CD4-positive, alpha-beta T cell treated with Interleukin-17A for 1 hour (primary cell): ENCODE results near the gene DCXR.
A peak's percentile ranks its signal among the peaks of the same experiment; 100 is the strongest.

Source experiments
- DNase-seq: peaks from one replicate; pipeline ENCODE4 v3.0.0-alpha.2; 2020

Gene DCXR

DNA sequence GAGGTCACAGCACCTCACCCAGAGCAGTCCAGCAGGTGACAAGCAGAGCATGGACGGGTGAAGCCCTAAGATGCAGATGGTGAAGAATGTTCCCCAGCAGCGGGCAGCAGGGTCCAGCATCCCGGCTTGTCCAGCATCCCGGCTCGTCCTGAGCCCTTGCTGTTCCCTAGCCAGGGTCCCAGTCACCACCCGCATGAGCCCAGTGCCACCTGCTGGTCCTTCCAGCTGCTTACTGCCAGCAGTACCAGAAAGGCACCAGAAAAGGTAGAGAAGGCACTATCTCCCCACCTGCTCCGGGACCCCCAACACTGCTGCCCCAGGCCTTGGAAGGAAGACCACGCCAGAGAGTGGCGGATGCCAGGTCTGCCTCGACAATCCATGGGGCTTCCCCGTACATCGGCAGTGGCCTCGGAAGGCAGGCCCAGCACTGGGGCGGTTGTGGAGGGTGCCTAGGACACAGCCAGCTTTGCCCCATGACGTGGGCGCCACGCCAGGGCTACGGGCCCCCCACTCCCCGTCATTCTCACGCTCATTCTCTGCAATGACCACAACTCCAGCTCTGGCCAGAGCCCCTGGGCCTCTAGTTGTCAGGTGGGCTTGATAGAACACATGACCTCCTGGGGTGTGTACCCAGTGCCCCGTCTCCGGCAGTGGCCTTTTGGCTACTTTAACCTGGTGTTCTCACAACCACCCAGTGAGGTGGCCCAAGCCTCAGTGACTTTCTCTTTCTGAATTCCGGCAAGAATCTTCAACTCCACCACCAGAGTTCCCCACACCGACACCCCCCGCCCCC lies 16.2 kb downstream of the DCXR start:
- peak; percentile 65 for DNase-seq

- DNase-seq, result no peak
Measured at GRCh38 chr17:82020572-82021106, 16.9 kb downstream of the DCXR start.

- DNase-seq, result peak; percentile 62
Measured at GRCh38 chr17:82019690-82020571, 17.6 kb downstream of the DCXR start.

DNA sequence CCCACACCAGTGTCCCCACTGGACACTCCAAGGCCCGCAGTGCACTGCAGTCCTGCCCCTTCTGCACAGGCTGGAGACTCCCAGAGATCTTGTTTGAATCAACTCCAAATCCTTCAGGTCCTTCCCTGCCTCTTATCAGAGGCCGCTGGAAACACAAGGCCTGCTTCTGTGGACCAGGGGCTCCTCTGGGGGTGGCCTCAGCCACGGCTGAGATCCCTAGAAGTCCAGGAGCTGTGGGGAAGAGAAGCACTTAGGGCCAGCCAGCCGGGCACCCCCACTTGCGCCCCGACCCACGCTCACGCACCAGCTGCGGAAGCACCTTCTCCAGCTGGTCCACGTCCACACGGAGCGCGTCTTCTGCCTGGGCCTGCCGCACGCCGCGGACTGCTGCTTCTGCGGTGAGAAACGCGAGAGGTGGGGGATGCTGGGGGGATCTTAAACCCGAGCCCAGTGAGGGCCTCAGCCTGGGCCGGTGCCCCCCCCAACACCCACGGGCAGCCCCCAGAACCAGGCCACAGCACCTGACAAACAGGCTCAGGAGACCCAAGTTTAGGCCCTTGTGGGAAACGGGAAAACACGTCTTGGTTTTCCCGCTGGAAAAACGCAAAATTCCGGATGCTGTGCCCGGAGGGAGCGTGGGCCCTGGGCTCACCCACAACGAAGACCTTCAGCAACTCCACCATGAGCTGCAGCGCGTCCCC lies 18.4 kb downstream of the DCXR start:
- DNase-seq, result no peak

GRCh38 chr17:82018152-82018988 lies 19.1 kb downstream of the DCXR start:
- DNase-seq, result no peak

DNA sequence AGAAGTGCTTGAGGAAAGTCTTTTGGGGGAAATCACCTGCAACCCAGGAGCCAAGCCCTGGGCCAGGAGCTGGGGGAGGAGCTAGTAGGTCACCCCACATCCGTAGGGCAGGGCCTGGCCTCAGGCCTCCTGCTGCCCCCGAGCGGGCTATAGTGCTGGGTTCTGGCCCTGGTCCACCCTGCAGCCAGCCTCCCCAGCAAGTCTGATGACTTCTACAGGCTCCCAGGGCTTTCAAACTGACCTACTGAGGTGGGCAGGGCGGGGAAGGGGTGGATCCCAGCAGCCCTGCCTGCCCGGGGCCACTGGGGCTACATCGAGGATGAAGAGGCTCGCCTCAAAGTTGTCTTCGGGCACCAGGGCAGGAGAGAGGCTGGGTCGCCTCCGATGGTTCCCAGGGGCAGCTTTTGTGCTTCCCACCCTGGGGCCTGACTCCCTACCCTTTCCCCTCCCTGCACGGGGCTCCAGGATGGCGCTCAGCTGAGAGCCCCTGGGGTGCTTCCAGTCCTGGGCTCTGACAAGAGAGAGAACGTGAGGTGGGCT lies 19.8 kb downstream of the DCXR start:
- DNase-seq, result no peak

DNA sequence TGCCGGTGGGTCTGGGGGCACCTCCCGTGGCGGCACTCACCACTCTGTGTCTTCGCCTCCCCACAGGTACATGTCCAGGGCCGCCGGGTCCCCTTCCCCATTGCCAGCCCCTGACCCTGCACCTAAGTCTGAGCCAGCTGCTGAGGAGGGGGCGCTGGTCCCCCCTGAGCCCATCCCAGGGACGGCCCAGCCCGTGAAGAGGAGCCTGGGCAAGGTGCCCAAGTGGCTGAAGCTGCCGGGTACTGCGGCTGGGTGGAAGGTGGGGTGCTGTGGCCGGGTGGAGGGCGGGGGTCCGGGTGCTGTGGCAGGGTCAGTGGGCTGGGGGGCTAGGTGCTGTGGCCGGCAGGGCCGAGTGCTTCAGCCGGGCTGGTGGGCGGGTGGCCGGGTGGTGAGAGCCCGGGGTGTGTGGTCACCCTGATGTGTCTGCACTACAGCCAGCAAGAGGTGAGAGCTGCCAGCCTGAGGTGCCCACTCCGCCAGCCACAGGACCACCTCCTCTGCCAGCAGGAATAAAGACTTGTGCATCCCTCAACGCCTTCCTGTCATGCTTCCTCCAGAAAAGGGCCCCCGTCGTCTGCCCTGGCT lies 20.5 kb downstream of the DCXR start:
- DNase-seq, result no peak

GRCh38 chr17:82016061-82016874 lies 21.2 kb downstream of the DCXR start:
- no peak for DNase-seq

DNA sequence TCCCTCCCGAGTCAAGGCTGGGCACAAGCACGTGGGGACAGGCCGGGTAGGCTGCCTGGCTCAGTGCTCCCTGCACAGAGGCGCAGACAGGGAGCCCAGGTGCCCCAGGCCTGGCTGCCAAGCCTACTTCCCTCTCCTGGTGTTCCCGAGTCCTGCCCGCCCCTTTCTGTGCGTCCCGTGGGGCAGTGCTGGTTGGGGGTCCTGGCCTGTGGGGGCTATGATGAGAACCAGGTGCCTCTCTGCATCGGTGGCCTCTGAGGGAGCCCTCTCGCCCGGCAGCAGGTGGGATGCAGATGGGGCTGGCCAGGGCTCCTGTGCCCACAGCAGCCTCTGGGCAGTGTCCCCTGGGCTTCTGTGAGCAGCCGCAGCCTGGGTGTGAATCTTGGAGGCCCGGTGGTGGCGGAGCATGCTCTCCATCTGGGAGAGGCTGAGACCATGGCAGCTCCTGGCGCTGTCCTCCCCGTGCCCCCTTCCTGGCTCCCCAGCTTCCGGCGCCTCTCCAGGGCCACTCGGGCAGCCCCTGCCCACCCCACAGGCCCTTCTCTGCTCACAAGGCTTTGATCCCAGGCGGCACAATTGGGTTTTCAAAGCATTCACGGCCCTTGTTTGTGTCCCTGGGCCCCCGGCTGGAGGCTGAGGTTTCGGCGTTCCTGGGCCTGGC lies 22.1 kb downstream of the DCXR start:
- DNase-seq, result no peak

DNA sequence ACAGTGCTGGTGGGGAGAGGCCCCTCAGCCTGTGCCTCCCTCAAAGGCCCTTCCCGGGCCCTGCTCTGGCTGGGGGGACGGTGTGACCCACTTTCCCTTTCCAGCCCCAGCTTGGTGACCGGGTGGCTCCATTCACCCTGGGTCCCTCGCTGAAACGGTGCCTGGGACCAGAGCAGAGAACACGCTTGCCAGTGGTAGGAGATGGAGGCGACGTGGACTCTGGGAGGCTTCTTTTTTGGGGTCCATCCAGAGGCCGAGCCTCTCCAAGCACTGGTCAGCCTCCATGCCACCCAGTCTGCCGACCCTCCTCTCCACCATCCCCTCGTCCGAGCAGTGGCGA lies 22.6 kb downstream of the DCXR start:
- DNase-seq, result no peak

DNA sequence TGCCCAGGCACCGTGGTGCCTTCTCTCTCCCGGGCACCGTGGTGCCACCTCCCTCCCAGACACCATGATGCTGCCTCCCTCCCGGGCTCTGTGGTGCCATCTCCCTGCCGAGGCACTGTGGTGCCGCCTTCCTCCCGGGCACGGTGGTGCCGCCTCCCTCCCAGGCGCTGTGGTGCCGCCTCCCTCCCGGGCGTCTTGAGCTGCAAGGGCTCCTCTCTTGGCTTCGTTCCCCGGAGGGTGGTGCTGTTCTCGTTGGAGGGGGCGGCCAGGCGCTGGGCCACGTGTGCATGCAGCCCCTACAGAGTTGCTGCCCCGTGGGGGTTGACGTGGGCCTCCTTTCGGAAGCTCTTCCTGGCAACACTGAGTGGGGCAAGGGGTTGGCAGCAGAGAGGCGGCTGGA lies 23.1 kb downstream of the DCXR start:
- DNase-seq, result no peak

- no peak for DNase-seq
Measured at GRCh38 chr17:82013772-82014321, 23.6 kb downstream of the DCXR start.

DNA sequence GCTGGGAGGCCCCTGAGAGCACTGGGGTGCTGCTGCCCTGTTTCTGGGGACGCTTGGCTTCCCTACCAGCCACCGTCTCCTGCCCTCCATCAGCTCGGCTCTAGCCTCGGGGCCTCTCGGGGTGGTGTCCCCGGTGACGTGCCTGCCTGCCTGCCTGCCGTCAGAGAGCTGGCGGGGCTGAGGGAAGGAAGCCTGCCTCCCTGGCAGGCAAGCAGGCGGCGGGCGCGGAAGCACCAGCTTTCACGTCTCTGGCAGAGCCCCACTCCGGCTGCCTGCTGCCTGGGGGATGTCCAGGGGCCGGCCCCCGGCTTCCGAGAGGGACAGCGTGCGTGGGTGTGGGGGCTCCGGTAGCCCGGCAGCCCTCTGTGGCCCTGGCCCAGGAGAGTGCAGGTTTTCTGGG lies 24.2 kb downstream of the DCXR start:
- no peak for DNase-seq

DNA sequence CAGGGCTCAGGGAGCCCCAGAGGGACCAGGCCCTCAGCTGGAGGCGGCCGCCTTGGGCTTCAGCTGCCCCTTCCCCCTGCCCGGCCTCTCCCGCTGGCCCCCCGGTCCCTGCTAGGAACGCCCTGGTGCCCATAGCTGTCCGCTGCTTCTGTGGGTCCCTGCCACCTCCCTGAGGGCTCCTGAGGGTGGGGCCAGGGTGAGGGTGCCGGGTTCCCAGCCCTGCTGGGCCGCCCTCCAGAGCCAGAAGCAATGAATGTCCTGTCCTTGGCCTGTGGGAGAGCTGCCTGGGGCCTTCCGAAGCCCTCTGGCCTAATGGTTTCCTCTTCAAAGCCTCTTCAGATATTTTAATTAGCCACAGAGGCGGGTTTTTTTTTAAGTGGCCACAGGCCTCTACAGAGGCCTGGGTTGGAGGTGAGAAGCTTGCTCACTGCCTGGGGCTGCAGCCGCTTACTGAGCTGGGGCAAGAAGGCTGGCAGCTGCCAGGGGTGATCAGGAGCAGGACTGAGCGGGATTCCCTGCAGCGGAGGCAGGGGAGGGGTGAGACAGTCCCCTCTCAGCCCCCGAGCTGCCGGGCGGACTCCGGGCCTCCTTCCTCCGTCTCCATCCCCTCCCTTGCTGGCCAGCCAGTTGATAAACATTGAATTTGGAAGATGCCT lies 24.7 kb downstream of the DCXR start:
- DNase-seq, result no peak

DNA sequence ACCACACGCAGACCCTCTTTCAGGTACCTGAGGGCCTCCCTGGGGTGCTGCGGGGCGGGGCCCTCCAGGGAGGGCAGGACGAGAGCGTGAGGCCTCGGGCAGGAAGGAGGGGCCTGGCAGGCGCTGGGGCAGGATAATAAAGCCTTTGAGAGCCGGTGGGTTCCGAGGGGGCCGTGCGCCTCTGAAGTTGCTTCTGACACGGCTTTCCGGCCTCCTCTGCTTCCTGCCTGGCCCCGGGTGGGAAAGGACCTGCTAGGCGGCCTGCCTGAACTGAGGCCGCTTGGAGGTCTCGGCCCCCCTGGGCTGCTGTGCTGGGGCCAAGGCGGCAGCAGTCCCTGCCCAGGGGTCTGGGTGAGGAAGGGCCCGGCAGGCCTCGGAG lies 25.2 kb downstream of the DCXR start:
- DNase-seq, result no peak

GRCh38 chr17:82011617-82012187 lies 25.8 kb downstream of the DCXR start:
- no peak for DNase-seq

DNA sequence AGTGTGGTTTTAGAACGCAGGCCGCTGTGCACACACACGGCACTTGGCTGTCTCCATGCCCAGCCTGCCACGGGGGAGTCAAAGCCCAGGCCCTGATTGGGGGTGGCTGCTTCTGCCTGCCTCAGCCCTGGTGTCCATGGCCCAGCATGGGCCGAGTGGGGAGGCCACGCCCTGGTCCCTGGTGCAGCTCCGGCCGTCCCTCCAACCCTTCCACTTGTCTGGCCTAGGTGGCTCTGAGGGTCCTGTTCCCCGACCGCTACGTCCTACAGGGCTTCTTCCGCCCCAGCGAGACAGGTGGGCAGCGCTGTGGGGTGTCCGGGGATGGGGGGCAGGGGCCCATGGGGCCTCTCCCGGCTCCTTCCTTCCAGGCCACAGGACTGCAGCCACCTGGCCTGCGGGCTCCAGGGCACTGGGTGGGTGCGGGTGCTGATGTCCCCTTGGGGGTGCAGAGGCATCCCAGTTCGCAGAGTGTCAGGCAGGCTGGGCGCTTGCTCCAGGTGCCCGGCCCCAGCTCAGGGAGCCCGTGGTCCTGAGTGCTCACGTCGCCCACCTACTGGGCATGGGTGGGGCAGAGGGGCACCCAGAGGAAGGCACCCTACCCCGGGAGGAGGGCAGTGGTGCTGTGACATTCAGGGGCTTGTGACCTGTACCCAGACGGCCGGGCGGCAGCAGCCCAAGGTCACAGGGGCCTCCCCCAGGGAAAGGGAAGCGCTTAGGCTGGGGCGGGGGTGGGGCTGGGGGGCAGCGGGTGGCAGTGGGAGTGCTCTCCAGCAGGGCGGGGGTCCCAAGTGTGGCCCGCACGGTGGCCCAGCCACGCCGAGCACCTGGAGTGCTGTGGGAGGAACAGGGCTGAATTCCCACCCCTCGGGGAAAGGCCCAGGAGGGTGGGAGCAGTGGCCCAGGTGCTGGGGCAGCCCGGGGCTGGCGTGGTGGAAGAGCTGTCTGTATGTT lies 26.6 kb downstream of the DCXR start:
- DNase-seq, result no peak

- no peak for DNase-seq
Measured at GRCh38 chr17:82009413-82009812, 28.1 kb downstream of the DCXR start.
